H9 (cell line): ENCODE results near the gene ACKR1. TPM values are rescaled to one million over a fixed set of nuclear protein-coding genes. Genes with fewer than 3 reads are reported as not detected.

Experiments used
- DNase-seq: peaks from one replicate; pipeline ENCODE4 v3.0.0-alpha.2; 2017
- H2AFZ ChIP-seq: one replicate; pipeline ENCODE4 v1.6.1; 2013; ENCODE audit warnings: mild to moderate bottlenecking, low read length, control low read depth, moderate library complexity
- H2AK5ac ChIP-seq: 2 replicates; pipeline ENCODE4 v1.6.1; 2013; ENCODE audit warnings: low read length, control low read depth, mixed read lengths; ENCODE audit not compliant: insufficient read length
- H2BK120ac ChIP-seq: one replicate; pipeline ENCODE4 v1.6.1; 2013; ENCODE audit warnings: low read depth, mild to moderate bottlenecking, low read length, control low read depth, inconsistent platforms; ENCODE audit not compliant: poor library complexity, severe bottlenecking
- H2BK12ac ChIP-seq: 2 replicates; pipeline ENCODE4 v1.6.1; 2013; ENCODE audit warnings: low read length, control low read depth, mixed read lengths, low read depth; ENCODE audit not compliant: insufficient read length
- H2BK15ac ChIP-seq: 2 replicates; pipeline ENCODE4 v1.6.1; 2013; ENCODE audit warnings: low read depth, low read length, control low read depth
- H2BK20ac ChIP-seq: one replicate; pipeline ENCODE4 v1.6.1; 2013; ENCODE audit warnings: low read depth, mild to moderate bottlenecking, low read length, control low read depth, inconsistent platforms; ENCODE audit not compliant: poor library complexity, severe bottlenecking
- H2BK5ac ChIP-seq: 2 replicates; pipeline ENCODE4 v1.6.1; 2013; ENCODE audit warnings: low read length, control low read depth, mixed read lengths; ENCODE audit not compliant: insufficient read length
- H3K14ac ChIP-seq: 2 replicates; pipeline ENCODE4 v1.6.1; 2013; ENCODE audit warnings: low read length, control low read depth; ENCODE audit not compliant: insufficient read depth
- H3K18ac ChIP-seq: 2 replicates; pipeline ENCODE4 v1.6.1; 2013; ENCODE audit warnings: low read depth, mild to moderate bottlenecking, mixed read lengths, low read length, control low read depth; ENCODE audit not compliant: insufficient read length
- H3K23ac ChIP-seq: 2 replicates; pipeline ENCODE4 v1.6.1; 2013; ENCODE audit warnings: low read length, control low read depth, mixed read lengths, low read depth; ENCODE audit not compliant: insufficient read length
- H3K23me2 ChIP-seq: 2 replicates; pipeline ENCODE4 v1.6.1; 2013; ENCODE audit warnings: low read depth, mild to moderate bottlenecking, mixed read lengths, low read length, control low read depth; ENCODE audit not compliant: insufficient read length, poor library complexity, severe bottlenecking
- H3K27ac ChIP-seq: 2 replicates; pipeline ENCODE4 v1.5.1; 2013; ENCODE audit warnings: low read length, control low read depth, mixed read lengths, low read depth; ENCODE audit not compliant: insufficient read length
- H3K27me3 ChIP-seq: 2 replicates; pipeline ENCODE4 v1.6.1; 2013; ENCODE audit warnings: low read length, control low read depth, inconsistent platforms; ENCODE audit not compliant: insufficient read depth
- H3K4ac ChIP-seq: 2 replicates; pipeline ENCODE4 v1.6.1; 2013; ENCODE audit warnings: low read depth, mild to moderate bottlenecking, control low read depth, inconsistent platforms, low read length, moderate library complexity
- H3K4me1 ChIP-seq: 2 replicates; pipeline ENCODE4 v1.6.1; 2013; ENCODE audit warnings: low read length, control low read depth, inconsistent platforms; ENCODE audit not compliant: insufficient read depth
- H3K4me2 ChIP-seq: 2 replicates; pipeline ENCODE4 v1.6.1; 2013; ENCODE audit warnings: low read length, control low read depth, mixed read lengths; ENCODE audit not compliant: insufficient read length, insufficient read depth
- H3K56ac ChIP-seq: 2 replicates; pipeline ENCODE4 v1.6.1; 2013; ENCODE audit warnings: low read depth, mild to moderate bottlenecking, mixed read lengths, low read length, control low read depth; ENCODE audit not compliant: insufficient read length
- H3K79me1 ChIP-seq: 2 replicates; pipeline ENCODE4 v1.6.1; 2013; ENCODE audit warnings: low read depth, mild to moderate bottlenecking, moderate library complexity, low read length, control low read depth, inconsistent platforms; ENCODE audit not compliant: insufficient read depth, poor library complexity, severe bottlenecking
- H3K79me2 ChIP-seq: 2 replicates; pipeline ENCODE4 v1.6.1; 2013; ENCODE audit warnings: low read length, control low read depth, inconsistent platforms; ENCODE audit not compliant: insufficient read depth
- H3K9ac ChIP-seq: 2 replicates; pipeline ENCODE4 v1.6.1; 2013; ENCODE audit warnings: low read length, control low read depth, mixed read lengths; ENCODE audit not compliant: insufficient read length; ENCODE audit errors: extremely low read depth
- H3K9me3 ChIP-seq: one replicate; pipeline ENCODE4 v1.6.1; 2013; ENCODE audit warnings: low read depth, low read length, inconsistent platforms; ENCODE audit not compliant: control insufficient read depth
- H3T11ph ChIP-seq: one replicate; pipeline ENCODE4 v1.6.1; 2013; ENCODE audit warnings: mild to moderate bottlenecking, low read length, control low read depth, inconsistent platforms
- H4K20me1 ChIP-seq: one replicate; pipeline ENCODE4 v1.6.1; 2013; ENCODE audit not compliant: control insufficient read depth, insufficient read length, insufficient read depth
- H4K5ac ChIP-seq: 2 replicates; pipeline ENCODE4 v1.6.1; 2013; ENCODE audit warnings: low read depth, mild to moderate bottlenecking, mixed read lengths, low read length, control low read depth; ENCODE audit not compliant: insufficient read length
- H4K8ac ChIP-seq: replicated peaks from 2 replicates; pipeline ENCODE4 v1.6.1; 2013; ENCODE audit warnings: low read length, control low read depth, mixed read lengths, low read depth; ENCODE audit not compliant: insufficient read length
- H4K91ac ChIP-seq: 2 replicates; pipeline ENCODE4 v1.6.1; 2013; ENCODE audit warnings: low read depth, mild to moderate bottlenecking, moderate library complexity, mixed read lengths, low read length, control low read depth; ENCODE audit not compliant: insufficient read length
- H3K27ac Mint-ChIP-seq, 3 experiments: 2 replicates in 2 of 3; 3 replicates in 1 of 3; pipeline ENCODE4 v1.8.0; 2020 to 2021; ENCODE audit warnings: mixed read lengths in 3 of 3, mild to moderate bottlenecking in 1 of 3, moderate library complexity in 1 of 3
- H3K27me3 Mint-ChIP-seq: 2 replicates; pipeline ENCODE4 v1.8.0; 2021; ENCODE audit warnings: low read depth, mild to moderate bottlenecking, moderate library complexity, mixed read lengths
- H3K36me3 Mint-ChIP-seq, 3 experiments: 2 replicates in 2 of 3; 3 replicates in 1 of 3; pipeline ENCODE4 v1.8.0; 2020 to 2021; ENCODE audit warnings: low read depth in 3 of 3, mixed read lengths in 3 of 3; ENCODE audit not compliant: insufficient read depth in 1 of 3
- H3K4me1 Mint-ChIP-seq, 2 experiments: 2 replicates each; pipeline ENCODE4 v1.8.0; 2020; ENCODE audit warnings: mixed read lengths in 2 of 2
- H3K4me3 Mint-ChIP-seq, 2 experiments: 2 replicates in 1 of 2; 3 replicates in 1 of 2; pipeline ENCODE4 v1.8.0; 2020 to 2021; ENCODE audit warnings: mild to moderate bottlenecking in 2 of 2, mixed read lengths in 2 of 2, moderate library complexity in 1 of 2
- H3K9me3 Mint-ChIP-seq, 2 experiments: 2 replicates in 1 of 2; 3 replicates in 1 of 2; pipeline ENCODE4 v1.8.0; 2020; ENCODE audit warnings: mild to moderate bottlenecking in 2 of 2, mixed read lengths in 2 of 2, moderate library complexity in 1 of 2
- CTCF ChIP-seq: fragments of 200-600 bp; sonication (generic); conservative IDR thresholded peaks from 3 replicates; pipeline ENCODE4 v1.8.0; 2021; ENCODE audit warnings: antibody characterized with exemption, mild to moderate bottlenecking
- WGBS: extraction: QIAGEN DNeasy Blood & Tissue Kit; methylation state at CpG from one replicate; pipeline ENCODE4 v1.1.7; 2013; ENCODE audit warnings: missing lambda C conversion rate, low lambda C conversion rate, mixed read lengths; ENCODE audit not compliant: insufficient read length; ENCODE audit errors: extremely low coverage; 5-methylcytosine and 5-hydroxymethylcytosine counted together
- total RNA-seq: library from RNA; stranded (reverse); gene quantifications from 2 replicates; pipeline ENCODE4 v1.2.1, GENCODE V29; 2021

ACKR1 gene
- total RNA-seq, 1 experiment from 2014 or later, result 0.26 TPM

DNA sequence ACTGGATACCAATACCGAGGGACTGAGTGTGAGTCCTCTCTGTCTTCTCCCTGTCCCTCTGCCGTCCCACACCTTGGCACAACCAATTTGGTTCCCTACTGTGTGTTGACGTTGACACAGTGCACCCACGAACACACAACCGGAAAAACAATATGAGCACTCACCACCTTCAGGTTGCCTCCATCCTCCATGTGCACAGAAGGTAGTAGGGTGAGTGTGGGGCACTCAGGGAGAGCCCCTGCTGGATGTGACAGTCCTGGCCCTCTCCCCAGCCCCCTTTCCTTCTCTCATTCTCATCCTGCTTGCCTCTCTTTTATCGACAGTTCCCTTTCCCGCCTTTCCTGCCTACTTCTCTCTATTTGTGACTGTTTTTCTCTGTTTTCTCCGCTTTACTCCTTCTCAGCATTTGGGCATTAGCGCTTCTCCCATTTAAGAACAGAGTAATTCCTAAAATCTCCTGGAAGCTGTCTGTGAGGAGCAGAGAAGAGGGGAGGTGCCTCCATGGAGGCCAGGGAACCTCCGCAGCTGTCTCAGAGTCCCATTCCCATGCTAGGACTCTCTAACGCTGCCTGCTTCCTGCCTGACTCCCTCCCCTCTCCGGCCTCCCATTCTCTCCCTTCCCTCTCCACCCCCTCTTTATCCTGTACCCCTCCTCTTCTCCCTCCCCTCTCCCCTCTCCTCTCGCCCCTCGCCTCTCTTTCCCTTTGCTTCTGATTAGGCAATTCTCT, 16.9 kb upstream of the ACKR1 start:
- H3K4me2 ChIP-seq, result peak overlapping the region; percentile 99
- Mint-ChIP-seq H3K4me3 (peak overlapping the region; percentile 86 to 87), H3K27me3 (peaks cover 9% of the 10 kb centered on the region), H3K36me3 (peaks cover 0 to 4% (median 0%) of the 10 kb centered on the region in 3 experiments; a peak in 3 of 7 replicates), H3K4me1 (peaks cover 39 to 56% of the 10 kb centered on the region in 2 experiments), H3K9me3 (no peaks in the 10 kb centered on the region), H3K27ac (peak overlapping the region; percentile 92 to 98 (median 94))
- H3K23me2 ChIP-seq, result peaks cover 11% of the 10 kb centered on the region
- no peaks in the 10 kb centered on the region for H3K9me3 ChIP-seq
- no peaks in the 10 kb centered on the region for H3K27me3 ChIP-seq
- H3K27ac ChIP-seq, result no peak overlapping the region
- no peak overlapping the region for H2BK20ac ChIP-seq
- H4K91ac ChIP-seq, result no peak overlapping the region
- no peak overlapping the region for H3K4ac ChIP-seq
- no peak overlapping the region for H3K23ac ChIP-seq
- H2BK5ac ChIP-seq, result no peak overlapping the region
- H4K8ac ChIP-seq, result no peak overlapping the region
- H4K5ac ChIP-seq, result no peak overlapping the region
- no peak overlapping the region for H2BK120ac ChIP-seq
- peak overlapping the region; percentile 27 for H3K9ac ChIP-seq
- H2AFZ ChIP-seq, result no peak overlapping the region
- no peak overlapping the region for H2BK15ac ChIP-seq
- TF ChIP-seq CTCF, result no peak
- no peaks in the 10 kb centered on the region for H4K20me1 ChIP-seq
- H3K14ac ChIP-seq, result 0 out of 2 replicates have a peak overlapping the region, but pooled peaks have one; percentile 26
- no peak for DNase-seq
- H3K79me1 ChIP-seq, result no peaks in the 10 kb centered on the region
- peaks cover 2% of the 10 kb centered on the region; the same call in 1 of the 2 replicates for H3K4me1 ChIP-seq
- no peak overlapping the region for H3T11ph ChIP-seq
- H3K56ac ChIP-seq, result no peak overlapping the region
- H3K18ac ChIP-seq, result peak overlapping the region; percentile 30
- WGBS, result no CpG with 5 or more reads among the region's 14 CpGs
- no peak overlapping the region for H2AK5ac ChIP-seq
- no peaks in the 10 kb centered on the region for H3K79me2 ChIP-seq
- no peak overlapping the region for H2BK12ac ChIP-seq
